BLaER1 (cell line): Measurements from ENCODE around the gene TOMT.
"Not testable (repeated sequence)": the region's sequence is repeated elsewhere in the genome, so short reads cannot be mapped to it uniquely, and the experiment has no call there.

Experiments used
- H3K27ac ChIP-seq: shearing (Covaris generic); formaldehyde crosslinking; 2 replicates; pipeline ENCODE4 v1.8.1; 2022
- H3K27me3 ChIP-seq: shearing (Covaris generic); formaldehyde crosslinking; 2 replicates; pipeline ENCODE4 v1.8.1; 2022
- H3K36me3 ChIP-seq: shearing (Covaris generic); formaldehyde crosslinking; 2 replicates; pipeline ENCODE4 v1.8.1; 2022
- H3K4me1 ChIP-seq: shearing (Covaris generic); formaldehyde crosslinking; 2 replicates; pipeline ENCODE4 v1.8.1; 2022
- H3K4me2 ChIP-seq: shearing (Covaris generic); formaldehyde crosslinking; 2 replicates; pipeline ENCODE4 v1.8.1; 2022
- H3K4me3 ChIP-seq: shearing (Covaris generic); formaldehyde crosslinking; 2 replicates; pipeline ENCODE4 v1.8.1; 2022
- H3K9ac ChIP-seq: shearing (Covaris generic); formaldehyde crosslinking; 2 replicates; pipeline ENCODE4 v1.8.1; 2022
- H3K9me3 ChIP-seq: shearing (Covaris generic); formaldehyde crosslinking; 2 replicates; pipeline ENCODE4 v1.8.1; 2022
- H4K20me1 ChIP-seq: shearing (Covaris generic); formaldehyde crosslinking; 2 replicates; pipeline ENCODE4 v1.8.1; 2022
- Cebpa-rat ChIP-seq: shearing (Covaris generic); IDR thresholded peaks from 2 replicates; pipeline ENCODE4 v1.8.1; 2022

Gene TOMT

GRCh38 chr11:72136684-72137262 lies 31.0 kb downstream of the TOMT start:
- Histone ChIP-seq H3K27me3 (no peaks in the 10 kb centered on the region), H3K9me3 (no peaks in the 10 kb centered on the region), H3K36me3 (no peaks in the 10 kb centered on the region), H3K9ac (no peak overlapping the region), H3K4me1 (no peaks in the 10 kb centered on the region), H3K4me3 (no peak overlapping the region), H3K27ac (no peak overlapping the region), H3K4me2 (no peak overlapping the region), H4K20me1 (no peaks in the 10 kb centered on the region)
- TF ChIP-seq Cebpa-rat: no peak

- Histone ChIP-seq H3K4me3 (no peak overlapping the region), H3K9me3 (no peaks in the 10 kb centered on the region), H3K4me2 (no peak overlapping the region), H3K4me1 (no peaks in the 10 kb centered on the region), H3K9ac (no peak overlapping the region), H3K27ac (no peak overlapping the region), H3K27me3 (no peaks in the 10 kb centered on the region), H3K36me3 (no peaks in the 10 kb centered on the region), H4K20me1 (no peaks in the 10 kb centered on the region)
- no peak for TF ChIP-seq Cebpa-rat
These were observed 33.2 kb downstream of the TOMT start for GRCh38 chr11:72138821-72139390.

GRCh38 chr11:72139500-72139899 lies 33.8 kb downstream of the TOMT start:
- Histone ChIP-seq H3K9me3 (no peaks in the 10 kb centered on the region), H3K4me2 (no peak overlapping the region), H3K36me3 (no peaks in the 10 kb centered on the region), H3K4me1 (no peaks in the 10 kb centered on the region), H3K27me3 (no peaks in the 10 kb centered on the region), H3K27ac (no peak overlapping the region), H3K4me3 (no peak overlapping the region), H4K20me1 (no peaks in the 10 kb centered on the region), H3K9ac (no peak overlapping the region)
- no peak for TF ChIP-seq Cebpa-rat

- Histone ChIP-seq H3K9me3 (no peaks in the 10 kb centered on the region), H3K36me3 (no peaks in the 10 kb centered on the region), H3K27ac (no peak overlapping the region), H3K9ac (no peak overlapping the region), H3K4me1 (no peaks in the 10 kb centered on the region), H3K27me3 (no peaks in the 10 kb centered on the region), H3K4me3 (no peak overlapping the region), H4K20me1 (no peaks in the 10 kb centered on the region), H3K4me2 (no peak overlapping the region)
- no peak for TF ChIP-seq Cebpa-rat
These were observed 34.9 kb downstream of the TOMT start for GRCh38 chr11:72140661-72141060.

- no peak for TF ChIP-seq Cebpa-rat
- Histone ChIP-seq H3K9me3 (no peaks in the 10 kb centered on the region), H3K36me3 (no peaks in the 10 kb centered on the region), H3K4me1 (no peaks in the 10 kb centered on the region), H3K27me3 (no peaks in the 10 kb centered on the region), H4K20me1 (no peaks in the 10 kb centered on the region), H3K4me3 (no peak overlapping the region), H3K4me2 (no peak overlapping the region), H3K27ac (no peak overlapping the region), H3K9ac (no peak overlapping the region)
These were observed 35.3 kb downstream of the TOMT start for GRCh38 chr11:72141066-72141465.

GRCh38 chr11:72142086-72142485 lies 36.4 kb downstream of the TOMT start:
- H3K9ac ChIP-seq, H3K4me2 ChIP-seq, H3K4me3 ChIP-seq, H3K27ac ChIP-seq, H4K20me1 ChIP-seq, H3K27me3 ChIP-seq, H3K36me3 ChIP-seq, H3K9me3 ChIP-seq, H3K4me1 ChIP-seq: not testable (repeated sequence)

- not testable (repeated sequence) for H3K9me3 ChIP-seq, H4K20me1 ChIP-seq, H3K27ac ChIP-seq, H3K4me1 ChIP-seq, H3K4me2 ChIP-seq, H3K4me3 ChIP-seq, H3K9ac ChIP-seq, H3K36me3 ChIP-seq, H3K27me3 ChIP-seq
These were observed 36.8 kb downstream of the TOMT start for GRCh38 chr11:72142543-72142942.

- H3K27me3 ChIP-seq: no peaks in the 10 kb centered on the region
- no peak overlapping the region for H3K27ac ChIP-seq
- no peaks in the 10 kb centered on the region for H3K9me3 ChIP-seq
- H3K9ac ChIP-seq: no peak overlapping the region
- no peaks in the 10 kb centered on the region for H3K36me3 ChIP-seq
- no peak overlapping the region for H3K4me2 ChIP-seq
- no peak for TF ChIP-seq Cebpa-rat
- H3K4me1 ChIP-seq: no peaks in the 10 kb centered on the region
- no peaks in the 10 kb centered on the region for H4K20me1 ChIP-seq
- no peak overlapping the region for H3K4me3 ChIP-seq
These were observed 39.3 kb downstream of the TOMT start for GRCh38 chr11:72144807-72145565.

- no peaks in the 10 kb centered on the region for H3K27me3 ChIP-seq
- no peaks in the 10 kb centered on the region for H3K36me3 ChIP-seq
- H3K9me3 ChIP-seq: no peaks in the 10 kb centered on the region
- TF ChIP-seq Cebpa-rat: no peak
- no peaks in the 10 kb centered on the region for H3K4me1 ChIP-seq
- H3K4me2 ChIP-seq: no peak overlapping the region
- no peak overlapping the region for H3K27ac ChIP-seq
- H3K9ac ChIP-seq: no peak overlapping the region
- H3K4me3 ChIP-seq: no peak overlapping the region
- H4K20me1 ChIP-seq: no peaks in the 10 kb centered on the region
These were observed 40.9 kb downstream of the TOMT start for GRCh38 chr11:72146625-72147024.

- Histone ChIP-seq H3K27me3 (no peaks in the 10 kb centered on the region), H4K20me1 (no peaks in the 10 kb centered on the region), H3K27ac (no peak overlapping the region), H3K9ac (no peak overlapping the region), H3K4me1 (no peaks in the 10 kb centered on the region), H3K4me3 (no peak overlapping the region), H3K36me3 (no peaks in the 10 kb centered on the region), H3K4me2 (no peak overlapping the region), H3K9me3 (no peaks in the 10 kb centered on the region)
- TF ChIP-seq Cebpa-rat: no peak
These were observed 45.2 kb downstream of the TOMT start for GRCh38 chr11:72150882-72151281.

GRCh38 chr11:72153874-72154273 lies 48.1 kb downstream of the TOMT start:
- not testable (repeated sequence) for H4K20me1 ChIP-seq, H3K36me3 ChIP-seq, H3K4me2 ChIP-seq, H3K4me3 ChIP-seq, H3K27ac ChIP-seq, H3K27me3 ChIP-seq, H3K9me3 ChIP-seq, H3K4me1 ChIP-seq, H3K9ac ChIP-seq
